Measurements from ENCODE around the gene LRP11. TPM values are rescaled to one million over a fixed set of nuclear protein-coding genes. Genes with fewer than 3 reads are reported as not detected.

Gene LRP11
- total RNA-seq, 1 experiment from 2014 or later, result 31.1 TPM

DNA sequence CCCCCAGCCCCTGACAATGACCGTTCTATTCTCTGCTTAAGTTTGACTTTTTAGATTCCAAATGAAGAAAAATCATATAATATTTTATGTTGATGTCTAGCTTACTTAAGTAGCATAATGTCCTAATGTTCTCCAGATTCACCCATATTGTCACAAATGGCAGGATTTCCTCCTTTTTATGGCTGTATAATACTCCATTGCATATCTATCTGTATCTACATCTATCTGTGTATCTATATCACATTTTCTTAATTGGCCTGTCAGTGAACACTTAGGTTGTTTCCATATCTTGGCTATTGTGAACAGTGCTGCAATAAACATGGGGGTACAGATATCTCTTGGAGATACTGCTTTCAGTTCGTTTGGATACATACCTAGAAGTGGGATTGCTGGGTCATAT is 7.0 kb upstream of the LRP11 start:
- TF ChIP-seq, protein P1, sequence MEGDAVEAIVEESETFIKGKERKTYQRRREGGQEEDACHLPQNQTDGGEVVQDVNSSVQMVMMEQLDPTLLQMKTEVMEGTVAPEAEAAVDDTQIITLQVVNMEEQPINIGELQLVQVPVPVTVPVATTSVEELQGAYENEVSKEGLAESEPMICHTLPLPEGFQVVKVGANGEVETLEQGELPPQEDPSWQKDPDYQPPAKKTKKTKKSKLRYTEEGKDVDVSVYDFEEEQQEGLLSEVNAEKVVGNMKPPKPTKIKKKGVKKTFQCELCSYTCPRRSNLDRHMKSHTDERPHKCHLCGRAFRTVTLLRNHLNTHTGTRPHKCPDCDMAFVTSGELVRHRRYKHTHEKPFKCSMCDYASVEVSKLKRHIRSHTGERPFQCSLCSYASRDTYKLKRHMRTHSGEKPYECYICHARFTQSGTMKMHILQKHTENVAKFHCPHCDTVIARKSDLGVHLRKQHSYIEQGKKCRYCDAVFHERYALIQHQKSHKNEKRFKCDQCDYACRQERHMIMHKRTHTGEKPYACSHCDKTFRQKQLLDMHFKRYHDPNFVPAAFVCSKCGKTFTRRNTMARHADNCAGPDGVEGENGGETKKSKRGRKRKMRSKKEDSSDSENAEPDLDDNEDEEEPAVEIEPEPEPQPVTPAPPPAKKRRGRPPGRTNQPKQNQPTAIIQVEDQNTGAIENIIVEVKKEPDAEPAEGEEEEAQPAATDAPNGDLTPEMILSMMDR (IDR thresholded peaks at IDR 0.05; ENCODE audit: unreplicated experiment), result no peak
- BruUV-seq (replicated peaks), result no TSS peak
- DNase-seq, result no peak
- Mint-ChIP-seq H3K27ac (ENCODE audit: unreplicated experiment) (no peak overlapping the region), H3K27me3 (ENCODE audit: unreplicated experiment) (no peaks in the 10 kb centered on the region), H3K4me1 (ENCODE audit: low read depth, unreplicated experiment) (peaks cover 14% of the 10 kb centered on the region), H3K4me3 (ENCODE audit: low read depth, unreplicated experiment) (no peak overlapping the region), H3K9me3 (ENCODE audit: low read depth, unreplicated experiment) (no peaks in the 10 kb centered on the region), H3K36me3 (ENCODE audit: insufficient read depth, unreplicated experiment) (no peaks in the 10 kb centered on the region)
- intact Hi-C loops (cut with micrococcal nuclease; ENCODE audit: unreplicated experiment), result no loop called here
- CTCF ChIA-PET, result no interaction called here

DNA sequence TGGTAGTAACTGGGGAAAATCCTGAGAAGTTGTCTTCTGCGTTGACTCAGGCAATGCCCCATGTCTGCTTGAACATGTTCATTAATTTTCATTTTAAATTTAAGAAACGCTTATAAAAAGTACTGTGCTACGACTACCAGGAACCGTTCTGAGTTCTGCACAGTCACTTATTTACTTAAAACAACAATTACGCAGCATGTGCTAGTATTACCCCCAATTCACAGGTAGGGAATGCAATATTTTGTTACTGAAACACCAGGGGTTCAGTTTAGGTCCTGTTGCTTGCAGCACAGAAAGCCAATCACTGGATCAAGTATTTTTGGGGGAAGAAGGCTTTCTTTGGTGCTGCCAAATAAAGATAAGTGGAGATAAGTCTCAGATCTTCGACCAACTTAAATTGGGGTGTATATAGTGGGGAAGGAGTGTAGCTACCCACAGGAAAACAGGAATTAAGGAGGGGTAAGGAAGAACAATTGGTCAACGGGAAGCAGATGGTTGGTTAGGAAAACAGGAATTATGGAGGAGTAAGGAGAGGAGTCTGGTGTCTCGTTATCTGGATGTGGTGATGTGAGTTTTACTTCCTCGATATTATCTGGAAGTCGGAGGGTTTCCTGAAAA is 5.2 kb upstream of the LRP11 start:
- CTCF ChIA-PET, result no interaction called here
- Mint-ChIP-seq H3K36me3 (ENCODE audit: insufficient read depth, unreplicated experiment) (no peaks in the 10 kb centered on the region), H3K27me3 (ENCODE audit: unreplicated experiment) (no peaks in the 10 kb centered on the region), H3K9me3 (ENCODE audit: low read depth, unreplicated experiment) (no peaks in the 10 kb centered on the region), H3K4me1 (ENCODE audit: low read depth, unreplicated experiment) (peaks cover 14% of the 10 kb centered on the region), H3K27ac (ENCODE audit: unreplicated experiment) (no peak overlapping the region), H3K4me3 (ENCODE audit: low read depth, unreplicated experiment) (no peak overlapping the region)
- intact Hi-C loops (cut with micrococcal nuclease; ENCODE audit: unreplicated experiment), result loop anchor here (5.0 to 10.0 kb wide), 2 partner anchors 37 to 55 kb away; partner anchors contain the start of gene RAET1G
- no peak for DNase-seq
- no TSS peak for BruUV-seq (replicated peaks)
- TF ChIP-seq, protein P1 (IDR thresholded peaks at IDR 0.05; ENCODE audit: unreplicated experiment), result no peak

DNA sequence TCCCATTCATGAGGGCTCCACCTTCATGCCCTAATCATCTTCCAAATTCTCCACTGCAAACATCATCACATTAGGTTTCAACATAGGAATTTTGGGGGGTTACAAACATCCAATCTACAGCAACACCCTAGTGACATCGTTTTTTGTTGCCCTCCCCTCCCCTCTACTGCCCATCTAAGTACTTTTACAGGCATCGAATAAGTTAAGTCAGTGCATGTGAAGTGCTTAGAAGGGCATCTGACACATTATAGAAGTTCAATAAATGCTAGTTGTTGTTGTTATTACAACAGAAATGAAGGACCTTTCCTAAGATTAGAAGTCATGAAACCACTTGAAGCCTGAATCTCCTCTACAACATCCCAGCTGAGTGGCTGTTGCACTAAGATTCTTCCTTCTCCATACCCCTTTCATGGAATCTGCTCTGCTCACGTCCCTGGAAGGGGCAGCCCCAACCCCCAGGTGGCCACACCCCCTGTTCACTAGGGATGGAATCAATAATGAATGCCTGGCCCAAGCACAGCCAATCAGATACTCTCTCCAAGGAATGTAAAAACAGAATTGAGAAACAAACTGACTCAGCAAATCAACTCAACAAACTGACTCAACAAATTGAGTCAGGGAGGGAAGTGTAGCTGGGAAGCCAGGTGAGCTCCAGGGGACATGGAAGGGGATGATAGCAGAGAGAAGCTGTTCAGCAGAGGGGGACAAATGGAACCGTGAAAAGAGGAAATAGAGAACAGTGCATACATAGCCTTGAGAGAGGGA is 3.9 kb upstream of the LRP11 start:
- TF ChIP-seq, protein P1 (IDR thresholded peaks at IDR 0.05; ENCODE audit: unreplicated experiment), result no peak
- CTCF ChIA-PET, result interaction anchor here (0.7 kb wide), 1 partner anchor 27 kb away, joined by 3 read pairs; no protein-coding TSS in a partner anchor
- no TSS peak for BruUV-seq (replicated peaks)
- Mint-ChIP-seq H3K9me3 (ENCODE audit: low read depth, unreplicated experiment) (no peaks in the 10 kb centered on the region), H3K36me3 (ENCODE audit: insufficient read depth, unreplicated experiment) (peaks cover 9% of the 10 kb centered on the region), H3K27ac (ENCODE audit: unreplicated experiment) (no peak overlapping the region), H3K27me3 (ENCODE audit: unreplicated experiment) (no peaks in the 10 kb centered on the region), H3K4me3 (ENCODE audit: low read depth, unreplicated experiment) (no peak overlapping the region), H3K4me1 (ENCODE audit: low read depth, unreplicated experiment) (peaks cover 14% of the 10 kb centered on the region)
- DNase-seq, result peak; percentile 44
- intact Hi-C loops (cut with micrococcal nuclease; ENCODE audit: unreplicated experiment), result loop anchor here (5.0 to 10.0 kb wide), 2 partner anchors 36 to 57 kb away; partner anchors contain the start of gene RAET1G

DNA sequence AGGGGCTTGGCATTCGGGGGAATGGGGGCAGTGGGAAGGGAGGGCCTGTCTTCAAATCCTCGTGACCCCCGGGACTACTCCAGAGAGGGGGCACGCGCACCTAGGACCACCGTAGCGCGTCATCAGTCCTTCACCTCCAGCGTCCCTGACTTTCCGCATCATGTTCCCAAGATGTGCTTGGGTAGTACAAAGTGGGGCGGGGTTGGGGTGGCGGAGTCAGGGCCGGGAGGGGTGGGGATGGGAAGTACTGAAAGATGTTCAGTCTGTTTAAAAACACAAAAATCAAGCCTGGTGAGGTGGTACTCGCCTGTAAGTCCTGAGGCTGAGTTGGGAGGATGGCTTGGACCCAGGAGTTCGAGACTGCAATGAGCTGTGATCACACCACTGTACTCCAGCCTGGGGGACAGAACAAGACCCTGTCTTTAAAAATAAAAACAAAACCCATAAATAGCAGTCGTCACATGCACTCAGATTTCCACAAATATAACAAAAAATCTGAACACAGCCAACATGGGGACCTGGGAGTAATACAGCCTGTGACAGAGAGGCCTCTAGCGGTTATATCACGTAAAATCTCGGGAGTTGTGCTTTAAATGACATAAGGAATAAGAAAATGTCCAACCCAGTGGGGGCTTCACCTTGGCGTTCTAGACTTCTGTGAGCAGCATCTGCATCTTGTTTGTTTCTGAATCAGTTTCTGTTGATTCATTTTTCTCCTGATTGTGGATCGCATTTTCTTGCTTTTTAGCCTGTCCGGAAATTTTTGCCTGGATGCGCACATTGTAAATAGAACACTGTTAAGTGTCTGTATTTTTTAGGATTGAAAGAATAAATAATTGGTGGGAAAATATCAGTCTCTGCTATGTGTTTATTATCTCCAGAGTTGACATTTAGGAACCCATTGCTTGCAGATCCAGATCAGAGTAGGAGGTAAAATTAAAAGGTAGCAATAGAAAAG is 698 bp upstream of the LRP11 start:
- no TSS peak for BruUV-seq (replicated peaks)
- intact Hi-C loops (cut with micrococcal nuclease; ENCODE audit: unreplicated experiment), result loop anchor here (5.0 to 10.0 kb wide), 2 partner anchors 33 to 60 kb away; partner anchors contain the start of gene RAET1G
- CTCF ChIA-PET, result interaction anchor here (0.9 to 1.4 kb wide), 3 partner anchors 17 to 273 kb away, joined by 3 to 6 read pairs (median 3); no protein-coding TSS in a partner anchor
- Mint-ChIP-seq H3K27ac (ENCODE audit: unreplicated experiment) (no peak overlapping the region), H3K9me3 (ENCODE audit: low read depth, unreplicated experiment) (no peaks in the 10 kb centered on the region), H3K27me3 (ENCODE audit: unreplicated experiment) (no peaks in the 10 kb centered on the region), H3K4me3 (ENCODE audit: low read depth, unreplicated experiment) (peak overlapping the region; percentile 80), H3K4me1 (ENCODE audit: low read depth, unreplicated experiment) (peaks cover 29% of the 10 kb centered on the region), H3K36me3 (ENCODE audit: insufficient read depth, unreplicated experiment) (peaks cover 30% of the 10 kb centered on the region)
- TF ChIP-seq, protein P1 (IDR thresholded peaks at IDR 0.05; ENCODE audit: unreplicated experiment), result peak; percentile 52
- DNase-seq, result no peak
